ENCODE data around the gene ODC1. TPM values are rescaled to one million over a fixed set of nuclear protein-coding genes. Genes with fewer than 3 reads are reported as not detected.
A peak's percentile ranks its signal among the peaks of the same experiment; 100 is the strongest.

ODC1 gene
- total RNA-seq, 4 donors from 2014 or later, result 36.2 to 75.2 (median 43.2) TPM

DNA sequence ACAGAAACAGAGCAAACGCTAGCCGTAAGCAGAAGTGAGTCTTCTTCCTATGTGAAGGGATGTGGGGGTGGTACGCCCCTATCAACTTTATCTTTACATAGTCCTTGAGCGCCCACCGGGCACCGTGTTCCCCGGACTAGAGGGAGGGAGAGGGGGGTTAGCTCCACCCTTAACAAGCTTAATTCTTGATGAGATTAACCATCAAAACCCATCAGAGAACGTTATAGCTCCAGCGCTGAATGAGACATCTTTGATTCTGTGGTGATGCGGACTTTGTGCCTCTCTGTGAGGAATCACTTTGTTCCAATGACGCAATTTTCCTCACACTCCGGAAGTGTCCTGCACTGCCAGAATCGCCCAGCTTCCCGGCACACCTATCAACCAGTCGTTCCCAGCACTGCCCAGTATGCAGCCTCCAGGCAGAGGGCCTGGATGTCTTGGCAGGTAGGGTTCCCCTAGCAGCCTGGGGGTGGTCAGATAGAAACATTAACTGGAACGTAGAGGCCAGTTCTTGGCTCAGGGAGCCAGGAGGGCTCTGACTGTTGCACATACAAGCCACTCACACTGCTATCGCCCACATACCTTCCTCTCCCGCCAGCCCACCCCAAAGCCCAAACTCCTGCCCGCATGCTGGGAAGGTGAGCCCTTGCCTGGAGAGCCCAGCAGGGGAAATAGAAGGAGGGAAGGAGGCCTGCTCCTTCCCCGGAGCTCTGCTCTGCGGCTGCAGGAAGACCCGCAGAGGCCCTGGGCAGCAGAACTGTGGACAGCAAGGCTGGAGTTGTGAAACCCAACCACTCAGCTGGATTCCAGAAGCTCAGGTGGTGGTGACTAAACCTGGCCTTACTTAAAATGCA lies 1.9 kb upstream of the ODC1 start:
- H3K36me3 ChIP-seq, result no peaks in the 10 kb centered on the region
- in situ Hi-C loops (cut with MboI; ENCODE audit: low pct_ligation_motif_present in 1 of 4, low pct_unique_long_range_greater_than_20kb in 1 of 4, low sequenced_read_pairs in 3 of 4), result loop anchor here in 2 of 4 donors (25.0 kb wide), 2 partner anchors 187 to 613 kb away; partner anchors contain the start of gene TAF1B (in 1 of the 2)
- TF ChIP-seq, protein P1, sequence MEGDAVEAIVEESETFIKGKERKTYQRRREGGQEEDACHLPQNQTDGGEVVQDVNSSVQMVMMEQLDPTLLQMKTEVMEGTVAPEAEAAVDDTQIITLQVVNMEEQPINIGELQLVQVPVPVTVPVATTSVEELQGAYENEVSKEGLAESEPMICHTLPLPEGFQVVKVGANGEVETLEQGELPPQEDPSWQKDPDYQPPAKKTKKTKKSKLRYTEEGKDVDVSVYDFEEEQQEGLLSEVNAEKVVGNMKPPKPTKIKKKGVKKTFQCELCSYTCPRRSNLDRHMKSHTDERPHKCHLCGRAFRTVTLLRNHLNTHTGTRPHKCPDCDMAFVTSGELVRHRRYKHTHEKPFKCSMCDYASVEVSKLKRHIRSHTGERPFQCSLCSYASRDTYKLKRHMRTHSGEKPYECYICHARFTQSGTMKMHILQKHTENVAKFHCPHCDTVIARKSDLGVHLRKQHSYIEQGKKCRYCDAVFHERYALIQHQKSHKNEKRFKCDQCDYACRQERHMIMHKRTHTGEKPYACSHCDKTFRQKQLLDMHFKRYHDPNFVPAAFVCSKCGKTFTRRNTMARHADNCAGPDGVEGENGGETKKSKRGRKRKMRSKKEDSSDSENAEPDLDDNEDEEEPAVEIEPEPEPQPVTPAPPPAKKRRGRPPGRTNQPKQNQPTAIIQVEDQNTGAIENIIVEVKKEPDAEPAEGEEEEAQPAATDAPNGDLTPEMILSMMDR (IDR thresholded peaks at IDR 0.05), result peak in 1 of 5 experiments; percentile 16
- TF ChIP-seq POLR2AphosphoS5 (IDR thresholded peaks at IDR 0.05) (peak; percentile 77 to 90 (median 89)), EP300 (IDR thresholded peaks at IDR 0.05; ENCODE audit: low read depth) (no peak), POLR2A (IDR thresholded peaks at IDR 0.05) (peak; percentile 87)
- H3K27ac ChIP-seq, result peak overlapping the region; percentile 94 to 98 (median 96)
- no peaks in the 10 kb centered on the region for H3K27me3 ChIP-seq
- intact Hi-C loops (cut with DNase I; ENCODE audit: low total_unique reads), result no loop called here
- H3K9me3 ChIP-seq, result no peaks in the 10 kb centered on the region
- peak overlapping the region in 1 of 4 donors; percentile 55 for H3K4me3 ChIP-seq
- WGBS, 2 donors (ENCODE audit: low coverage in 1 of 2), result 20 to 65% methylated on average over 10 to 21 of the region's 22 CpGs
- peaks cover 14 to 60% (median 38%) of the 10 kb centered on the region in 4 donors for H3K4me1 ChIP-seq
- DNase-seq, result peak; percentile 86

DNA sequence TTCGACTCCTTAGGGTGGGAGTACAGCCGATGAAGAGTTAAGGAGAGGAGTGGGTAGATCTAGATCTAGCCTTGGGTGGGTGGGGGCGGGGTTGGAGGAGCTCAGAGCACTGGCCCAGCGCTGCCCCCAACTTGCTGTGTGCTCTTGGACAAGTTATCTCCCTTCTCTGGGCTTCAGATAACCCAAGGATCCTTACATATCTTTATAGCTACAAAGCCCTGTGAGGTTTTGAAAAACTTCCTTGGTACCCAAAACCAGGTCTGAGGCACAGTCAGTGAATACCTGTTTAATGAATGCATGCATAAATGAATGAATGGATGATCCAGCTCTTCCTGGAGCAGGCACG lies 1.3 kb upstream of the ODC1 start:
- peaks cover 14 to 60% (median 38%) of the 10 kb centered on the region in 4 donors for H3K4me1 ChIP-seq
- no peak for TF ChIP-seq EP300 (IDR thresholded peaks at IDR 0.05; ENCODE audit: low read depth)
- no peak for TF ChIP-seq POLR2AphosphoS5 (IDR thresholded peaks at IDR 0.05)
- no peak for TF ChIP-seq POLR2A (IDR thresholded peaks at IDR 0.05)
- TF ChIP-seq, protein P1 (IDR thresholded peaks at IDR 0.05), result no peak
- peaks cover 0 to 2% (median 0%) of the 10 kb centered on the region in 4 donors for H3K36me3 ChIP-seq
- no peaks in the 10 kb centered on the region for H3K27me3 ChIP-seq
- H3K4me3 ChIP-seq, result peak overlapping the region in 3 of 4 donors; percentile 39 to 73 (median 55)
- in situ Hi-C loops (cut with MboI; ENCODE audit: low pct_ligation_motif_present in 1 of 4, low pct_unique_long_range_greater_than_20kb in 1 of 4, low sequenced_read_pairs in 3 of 4), result loop anchor here in 1 of 4 donors (25.0 kb wide), 1 partner anchor 612 kb away; the partner anchor contains the start of gene TAF1B
- WGBS, 2 donors (ENCODE audit: low coverage in 1 of 2), result 33% methylated on average over 1 to 5 of the region's 5 CpGs
- DNase-seq, result no peak
- no peaks in the 10 kb centered on the region for H3K9me3 ChIP-seq
- H3K27ac ChIP-seq, result peak overlapping the region; percentile 94 to 98 (median 96)
- intact Hi-C loops (cut with DNase I; ENCODE audit: low total_unique reads), result no loop called here

GRCh38 chr2:10448576-10449485 lies 704 bp upstream of the ODC1 start:
- TF ChIP-seq POLR2A (IDR thresholded peaks at IDR 0.05), result peak; percentile 89
- TF ChIP-seq POLR2AphosphoS5 (IDR thresholded peaks at IDR 0.05), result peak; percentile 92 to 96 (median 95)
- no peak for TF ChIP-seq EP300 (IDR thresholded peaks at IDR 0.05; ENCODE audit: low read depth)
- TF ChIP-seq, protein P1 (IDR thresholded peaks at IDR 0.05), result peak in 1 of 5 experiments; percentile 13
- H3K4me3 ChIP-seq, result peak overlapping the region; percentile 39 to 73 (median 62)
- H3K9me3 ChIP-seq, result no peaks in the 10 kb centered on the region
- H3K27me3 ChIP-seq, result no peaks in the 10 kb centered on the region
- peaks cover 0 to 9% (median under 1%) of the 10 kb centered on the region in 4 donors for H3K36me3 ChIP-seq
- intact Hi-C loops (cut with DNase I; ENCODE audit: low total_unique reads), result no loop called here
- 0 to 5% methylated on average over 7 to 47 of the region's 73 CpGs for WGBS, 2 donors (ENCODE audit: low coverage in 1 of 2)
- peaks cover 14 to 60% (median 38%) of the 10 kb centered on the region in 4 donors for H3K4me1 ChIP-seq
- DNase-seq, result peak; percentile 95
- peak overlapping the region; percentile 94 to 98 (median 96) for H3K27ac ChIP-seq
- in situ Hi-C loops (cut with MboI; ENCODE audit: low pct_ligation_motif_present in 1 of 4, low pct_unique_long_range_greater_than_20kb in 1 of 4, low sequenced_read_pairs in 3 of 4), result loop anchor here in 1 of 4 donors (25.0 kb wide), 1 partner anchor 612 kb away; the partner anchor contains the start of gene TAF1B
